ENCODE data around the gene PDLIM1. TPM values are rescaled to one million over a fixed set of nuclear protein-coding genes. Genes with fewer than 3 reads are reported as not detected.
A peak's percentile ranks its signal among the peaks of the same experiment; 100 is the strongest.

PDLIM1 gene
- total and polyA plus RNA-seq, 2 of the 13 experiments (the other 11 are each of a cell fraction or from before 2014, with no cell fraction given) = 119 to 123 TPM

DNA sequence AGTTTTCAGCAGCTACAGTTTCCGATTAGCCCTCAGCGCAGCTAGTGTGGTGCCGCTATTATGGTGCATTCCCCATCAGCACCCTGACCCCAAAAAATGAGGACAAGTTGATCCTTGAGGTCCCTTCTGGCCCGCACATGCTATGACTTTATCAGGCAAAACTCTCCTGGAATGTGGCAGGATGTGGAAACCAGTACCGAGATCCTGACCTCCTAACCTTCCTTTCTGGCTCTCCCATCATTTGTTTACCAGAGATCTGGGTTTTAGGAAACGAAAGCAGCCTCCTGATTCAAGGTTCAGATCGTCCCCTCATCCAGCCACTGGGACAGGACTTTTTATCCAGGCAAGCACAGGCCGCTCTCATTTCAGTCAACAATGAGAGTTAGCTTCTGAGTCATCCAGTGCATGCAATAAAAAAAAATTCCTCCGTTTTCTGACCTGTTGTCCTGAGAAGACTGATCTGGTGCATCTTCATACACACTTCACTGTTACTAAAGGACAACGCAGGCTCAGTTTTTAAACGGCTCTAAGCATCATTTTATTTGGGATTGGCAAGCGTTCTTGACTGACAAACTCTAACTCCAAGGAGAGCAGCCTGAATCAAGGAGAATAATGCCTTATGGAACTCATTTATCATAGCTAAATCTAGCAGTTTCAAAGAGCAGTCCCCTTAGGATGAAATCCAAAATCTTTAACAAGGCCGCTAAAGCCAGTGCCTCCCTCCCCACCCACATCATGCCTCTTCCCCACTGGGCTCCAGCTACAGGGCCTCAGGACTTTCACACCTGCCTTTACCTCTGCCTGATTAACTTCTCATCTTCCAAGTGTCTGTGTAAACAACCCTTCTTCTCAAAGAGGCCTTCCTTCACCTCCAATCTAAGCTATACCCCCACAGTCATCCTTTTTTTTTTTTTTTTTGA, 17.1 kb downstream of the PDLIM1 start (continued):
- TF ChIP-seq, protein P1, sequence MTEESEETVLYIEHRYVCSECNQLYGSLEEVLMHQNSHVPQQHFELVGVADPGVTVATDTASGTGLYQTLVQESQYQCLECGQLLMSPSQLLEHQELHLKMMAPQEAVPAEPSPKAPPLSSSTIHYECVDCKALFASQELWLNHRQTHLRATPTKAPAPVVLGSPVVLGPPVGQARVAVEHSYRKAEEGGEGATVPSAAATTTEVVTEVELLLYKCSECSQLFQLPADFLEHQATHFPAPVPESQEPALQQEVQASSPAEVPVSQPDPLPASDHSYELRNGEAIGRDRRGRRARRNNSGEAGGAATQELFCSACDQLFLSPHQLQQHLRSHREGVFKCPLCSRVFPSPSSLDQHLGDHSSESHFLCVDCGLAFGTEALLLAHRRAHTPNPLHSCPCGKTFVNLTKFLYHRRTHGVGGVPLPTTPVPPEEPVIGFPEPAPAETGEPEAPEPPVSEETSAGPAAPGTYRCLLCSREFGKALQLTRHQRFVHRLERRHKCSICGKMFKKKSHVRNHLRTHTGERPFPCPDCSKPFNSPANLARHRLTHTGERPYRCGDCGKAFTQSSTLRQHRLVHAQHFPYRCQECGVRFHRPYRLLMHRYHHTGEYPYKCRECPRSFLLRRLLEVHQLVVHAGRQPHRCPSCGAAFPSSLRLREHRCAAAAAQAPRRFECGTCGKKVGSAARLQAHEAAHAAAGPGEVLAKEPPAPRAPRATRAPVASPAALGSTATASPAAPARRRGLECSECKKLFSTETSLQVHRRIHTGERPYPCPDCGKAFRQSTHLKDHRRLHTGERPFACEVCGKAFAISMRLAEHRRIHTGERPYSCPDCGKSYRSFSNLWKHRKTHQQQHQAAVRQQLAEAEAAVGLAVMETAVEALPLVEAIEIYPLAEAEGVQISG (CRISPR knock-in tag; IDR thresholded peaks at IDR 0.05) = peak; percentile 57
- TF ChIP-seq JUND (CRISPR knock-in tag; IDR thresholded peaks at IDR 0.05) = peak; percentile 78; the same call in 1 of the 2 replicates
- TF ChIP-seq MIER3 (CRISPR knock-in tag; IDR thresholded peaks at IDR 0.05; ENCODE audit: borderline replicate concordance) = peak; percentile 34; the same call in 1 of the 2 replicates
- peak; percentile 94 for TF ChIP-seq IRF2 (CRISPR knock-in tag; IDR thresholded peaks at IDR 0.05)
- peak; percentile 49; the same call in 1 of the 2 replicates for TF ChIP-seq ZFP91 (CRISPR knock-in tag; IDR thresholded peaks at IDR 0.05; ENCODE audit: borderline replicate concordance)
- TF ChIP-seq KMT2B (CRISPR knock-in tag; IDR thresholded peaks at IDR 0.05) = 0 out of 2 replicates have a peak, but pooled peaks have one; percentile 19
- TF ChIP-seq FOXO1 (CRISPR knock-in tag; IDR thresholded peaks at IDR 0.05) = peak; percentile 82
- no peak for TF ChIP-seq ZNF18 (CRISPR knock-in tag; IDR thresholded peaks at IDR 0.05; ENCODE audit: insufficient replicate concordance)
- TF ChIP-seq JUN (CRISPR knock-in tag; IDR thresholded peaks at IDR 0.05) = peak; percentile 88; the same call in 1 of the 2 replicates
- TF ChIP-seq ZBTB43 (CRISPR knock-in tag; conservative IDR thresholded peaks at IDR 0.05) = peak; percentile 72; the same call in 1 of the 2 replicates
- TF ChIP-seq, protein P2, sequence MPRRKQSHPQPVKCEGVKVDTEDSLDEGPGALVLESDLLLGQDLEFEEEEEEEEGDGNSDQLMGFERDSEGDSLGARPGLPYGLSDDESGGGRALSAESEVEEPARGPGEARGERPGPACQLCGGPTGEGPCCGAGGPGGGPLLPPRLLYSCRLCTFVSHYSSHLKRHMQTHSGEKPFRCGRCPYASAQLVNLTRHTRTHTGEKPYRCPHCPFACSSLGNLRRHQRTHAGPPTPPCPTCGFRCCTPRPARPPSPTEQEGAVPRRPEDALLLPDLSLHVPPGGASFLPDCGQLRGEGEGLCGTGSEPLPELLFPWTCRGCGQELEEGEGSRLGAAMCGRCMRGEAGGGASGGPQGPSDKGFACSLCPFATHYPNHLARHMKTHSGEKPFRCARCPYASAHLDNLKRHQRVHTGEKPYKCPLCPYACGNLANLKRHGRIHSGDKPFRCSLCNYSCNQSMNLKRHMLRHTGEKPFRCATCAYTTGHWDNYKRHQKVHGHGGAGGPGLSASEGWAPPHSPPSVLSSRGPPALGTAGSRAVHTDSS (CRISPR knock-in tag; conservative IDR thresholded peaks at IDR 0.05) = no peak
- TF ChIP-seq ZMYM4 (CRISPR knock-in tag; IDR thresholded peaks at IDR 0.05) = peak; percentile 61
- peak; percentile 82 for TF ChIP-seq HDAC2 (CRISPR knock-in tag; IDR thresholded peaks at IDR 0.05)
- peak; percentile 46; the same call in 1 of the 2 replicates for TF ChIP-seq ZKSCAN1 (IDR thresholded peaks at IDR 0.05; ENCODE audit: low read length)
- TF ChIP-seq BCL6 (CRISPR knock-in tag; IDR thresholded peaks at IDR 0.05) = peak; percentile 82
- TF ChIP-seq ISL2 (CRISPR knock-in tag; IDR thresholded peaks at IDR 0.05) = peak; percentile 72
- TF ChIP-seq FOSL2 (CRISPR knock-in tag; IDR thresholded peaks at IDR 0.05) = peak; percentile 96
- no peak for TF ChIP-seq FOXO4 (CRISPR knock-in tag; conservative IDR thresholded peaks at IDR 0.05)
